Measurements from ENCODE around the gene CLEC4G.

Gene CLEC4G

GRCh38 chr19:7720351-7720750, 11.6 kb downstream of the CLEC4G start:
- DNase-seq: no peak

- DNase-seq: peak; percentile 24
Observed at GRCh38 chr19:7718668-7719067, 13.2 kb downstream of the CLEC4G start.

GRCh38 chr19:7716762-7717161, 15.1 kb downstream of the CLEC4G start:
- no peak for DNase-seq

GRCh38 chr19:7715671-7716070, 16.2 kb downstream of the CLEC4G start:
- no peak for DNase-seq

GRCh38 chr19:7710616-7711015, 21.3 kb downstream of the CLEC4G start:
- no peak for DNase-seq

- DNase-seq: no peak
Observed at GRCh38 chr19:7709932-7710460, 21.9 kb downstream of the CLEC4G start.

- no peak for DNase-seq
Observed at GRCh38 chr19:7706955-7707456, 24.9 kb downstream of the CLEC4G start.

GRCh38 chr19:7706188-7706954, 25.5 kb downstream of the CLEC4G start:
- DNase-seq: no peak

- DNase-seq: peak; percentile 83
Observed at GRCh38 chr19:7705387-7706187, 26.3 kb downstream of the CLEC4G start.

- no peak for DNase-seq
Observed at GRCh38 chr19:7704280-7705060, 27.4 kb downstream of the CLEC4G start.

GRCh38 chr19:7703332-7703731, 28.6 kb downstream of the CLEC4G start:
- no peak for DNase-seq

GRCh38 chr19:7701654-7702457, 30.1 kb downstream of the CLEC4G start, which contains the start of gene FCER2:
TSS of gene FCER2 (minus strand) at chr19:7702131. CDS start at chr19:7699760, 2,371 bp downstream.
- peak; percentile 64 for DNase-seq

GRCh38 chr19:7701049-7701653, 30.8 kb downstream of the CLEC4G start:
- no peak for DNase-seq

GRCh38 chr19:7699417-7700401, 32.2 kb downstream of the CLEC4G start:
- DNase-seq: peak; percentile 23

GRCh38 chr19:7699003-7699402, 32.9 kb downstream of the CLEC4G start:
- no peak for DNase-seq

- DNase-seq: no peak
Observed at GRCh38 chr19:7698583-7698982, 33.3 kb downstream of the CLEC4G start.

GRCh38 chr19:7697721-7698287, 34.1 kb downstream of the CLEC4G start:
- DNase-seq: no peak

GRCh38 chr19:7694499-7694898, 37.4 kb downstream of the CLEC4G start:
- DNase-seq: no peak

GRCh38 chr19:7692417-7693088, 39.4 kb downstream of the CLEC4G start:
- DNase-seq: peak; percentile 54

Measured in CD4-positive, alpha-beta T cell treated with Interferon gamma for 1 hour (primary cell).